B cell (primary cell): Measurements from ENCODE around the gene ZNF750. TPM values are rescaled to one million over a fixed set of nuclear protein-coding genes. Genes with fewer than 3 reads are reported as not detected.

ENCODE experiments used
- ATAC-seq: fragments of 200-7000 bp; cut with Tn5 transposase; one replicate; pipeline ENCODE4 v1.10.0; 2021; ENCODE audit warnings: low read depth, mild to moderate bottlenecking, moderate number of reproducible peaks, moderate library complexity
- CTCF ChIA-PET: fragments of 350-600 bp; sonication (Branson Sonifier 250); formaldehyde crosslinking; loops from one replicate; lab custom pipeline; 2021; ENCODE audit warnings: antibody characterized with exemption, inconsistent platforms; lab: Charles Lee
- POLR2A ChIA-PET: fragments of 350-600 bp; sonication (Branson Sonifier 250); formaldehyde crosslinking; loops from one replicate; lab custom pipeline; 2021; ENCODE audit warnings: antibody characterized with exemption; lab: Charles Lee
- DNase-seq: peaks from one replicate; pipeline ENCODE4 v3.0.0; 2013
- H2AFZ ChIP-seq: 2 replicates; pipeline ENCODE4 v1.6.1; 2012; ENCODE audit warnings: mild to moderate bottlenecking, low read depth, low read length; ENCODE audit not compliant: insufficient read depth, poor library complexity, severe bottlenecking
- H3K27ac ChIP-seq, 2 donors: 1 replicate in 1 of 2; 2 replicates in 1 of 2; pipeline ENCODE4 v1.5.1; 2012 to 2013; ENCODE audit warnings: low read length in 2 of 2, mild to moderate bottlenecking in 2 of 2, moderate library complexity in 1 of 2
- H3K27me3 ChIP-seq, 4 experiments: fragments of 200-600 bp in 1 of 4; sonication (generic) in 1 of 4; replicated peaks in 1 of 4; 1 replicate in 2 of 4; 2 replicates in 2 of 4; pipeline versions ENCODE4 v1.6.1 to v1.7.0; 2013 to 2016; ENCODE audit warnings: low read length in 3 of 4, mild to moderate bottlenecking in 2 of 4, mixed read lengths in 1 of 4, moderate library complexity in 1 of 4; ENCODE audit not compliant: insufficient read depth in 4 of 4, control insufficient read depth in 3 of 4; ENCODE audit errors: control extremely low read depth in 1 of 4
- H3K36me3 ChIP-seq, 2 experiments: replicated peaks in 1 of 2; 1 replicate in 1 of 2; 2 replicates in 1 of 2; pipeline versions ENCODE4 v1.6.1 to v1.7.1; 2013; ENCODE audit warnings: low read length in 1 of 2; ENCODE audit not compliant: insufficient read depth in 2 of 2, control insufficient read depth in 1 of 2; ENCODE audit errors: control extremely low read depth in 1 of 2, extremely low read depth in 1 of 2
- H3K4me1 ChIP-seq, 2 donors: fragments of 200-600 bp in 1 of 2; sonication (generic) in 1 of 2; 1 replicate in 1 of 2; 2 replicates in 1 of 2; pipeline versions ENCODE4 v1.5.1 to v1.6.1; 2013 to 2017; ENCODE audit warnings: low read length in 2 of 2; ENCODE audit not compliant: control insufficient read depth in 2 of 2, insufficient read depth in 2 of 2
- H3K4me2 ChIP-seq: replicated peaks from 2 replicates; pipeline ENCODE3; 2012; ENCODE audit warnings: mild to moderate bottlenecking, low read depth, low read length; ENCODE audit not compliant: poor library complexity, severe bottlenecking
- H3K4me3 ChIP-seq, 5 experiments: fragments of 200-600 bp in 1 of 5; sonication (generic) in 1 of 5; 1 replicate in 3 of 5; 2 replicates in 2 of 5; pipeline versions ENCODE4 v1.5.1 to v1.7.0; 2011 to 2016; ENCODE audit warnings: low read length in 4 of 5, mild to moderate bottlenecking in 4 of 5, low read depth in 2 of 5, control low read depth in 1 of 5, moderate library complexity in 1 of 5; ENCODE audit not compliant: insufficient read depth in 1 of 5; ENCODE audit errors: control extremely low read depth in 1 of 5, extremely low read depth in 1 of 5
- H3K79me2 ChIP-seq: fragments of 200-600 bp; sonication (generic); one replicate; pipeline ENCODE4 v1.6.0; 2016; ENCODE audit warnings: low read length; ENCODE audit not compliant: control insufficient read depth, insufficient read depth
- H3K9ac ChIP-seq: fragments of 200-600 bp; sonication (generic); 2 replicates; pipeline ENCODE4 v1.6.1; 2017; ENCODE audit warnings: mild to moderate bottlenecking, low read length, moderate library complexity
- H3K9me3 ChIP-seq, 3 donors: one replicate each; pipeline versions ENCODE4 v1.6.1 to v1.7.1; 2013; ENCODE audit warnings: low read length in 2 of 3; ENCODE audit not compliant: control insufficient read depth in 2 of 3, insufficient read depth in 1 of 3; ENCODE audit errors: control extremely low read depth in 1 of 3
- H4K20me1 ChIP-seq: 2 replicates; pipeline ENCODE4 v1.6.0; 2012; ENCODE audit warnings: mild to moderate bottlenecking, low read length; ENCODE audit not compliant: insufficient read depth, control insufficient read depth, poor library complexity, severe bottlenecking
- H3K27ac Mint-ChIP-seq: one replicate; pipeline ENCODE4 v1.8.0; 2021; ENCODE audit warnings: mixed read lengths
- H3K27me3 Mint-ChIP-seq: one replicate; pipeline ENCODE4 v1.8.0; 2021; ENCODE audit warnings: mixed read lengths
- H3K4me1 Mint-ChIP-seq: one replicate; pipeline ENCODE4 v1.8.0; 2021; ENCODE audit warnings: mixed read lengths
- H3K4me3 Mint-ChIP-seq: one replicate; pipeline ENCODE4 v1.8.0; 2021; ENCODE audit warnings: mixed read lengths
- H3K9me3 Mint-ChIP-seq: one replicate; pipeline ENCODE4 v1.8.0; 2022; ENCODE audit warnings: mixed read lengths; ENCODE audit not compliant: insufficient read depth
- EZH2 ChIP-seq: IDR thresholded peaks from 2 replicates; pipeline ENCODE4 v1.6.1; 2012; ENCODE audit warnings: borderline replicate concordance, low read depth, mild to moderate bottlenecking, moderate library complexity, low read length; ENCODE audit not compliant: insufficient read depth, poor library complexity, severe bottlenecking
- WGBS: methylation state at CpG from one replicate; pipeline ENCODE4 v1.1.5; 2013; ENCODE audit warnings: missing lambda C conversion rate; ENCODE audit not compliant: insufficient coverage; 5-methylcytosine and 5-hydroxymethylcytosine counted together
- intact Hi-C: fragments of 100-400 bp; cut with micrococcal nuclease; formaldehyde crosslinking; loops from one replicate; pipeline ENCODE4 v1.10.0; 2022
- polyA plus RNA-seq: library from polyadenylated mRNA; depleted of rRNA; stranded (reverse); fragments of >200 nt; gene quantifications from 2 replicates; pipeline ENCODE4 v1.2.3, GENCODE V29; 2012
- total RNA-seq, 2 donors: library from RNA; stranded (reverse); fragments of 120-200 nt in 1 of 2; gene quantifications; 1 replicate in 1 of 2; 2 replicates in 1 of 2; pipeline versions ENCODE4 v1.2.3 to v1.2.4, GENCODE V29; 2013 to 2022
- TF ChIP-seq, protein P1 (sequence below): fragments of 200-600 bp; IDR thresholded peaks from one replicate; pipeline ENCODE4 v1.8.0; 2022; ENCODE audit warnings: antibody characterized with exemption, mild to moderate bottlenecking

ZNF750 gene
- total and polyA plus RNA-seq, 2 donors (not counting 1 experiment from before 2014, with no cell fraction given) = not detected

DNA sequence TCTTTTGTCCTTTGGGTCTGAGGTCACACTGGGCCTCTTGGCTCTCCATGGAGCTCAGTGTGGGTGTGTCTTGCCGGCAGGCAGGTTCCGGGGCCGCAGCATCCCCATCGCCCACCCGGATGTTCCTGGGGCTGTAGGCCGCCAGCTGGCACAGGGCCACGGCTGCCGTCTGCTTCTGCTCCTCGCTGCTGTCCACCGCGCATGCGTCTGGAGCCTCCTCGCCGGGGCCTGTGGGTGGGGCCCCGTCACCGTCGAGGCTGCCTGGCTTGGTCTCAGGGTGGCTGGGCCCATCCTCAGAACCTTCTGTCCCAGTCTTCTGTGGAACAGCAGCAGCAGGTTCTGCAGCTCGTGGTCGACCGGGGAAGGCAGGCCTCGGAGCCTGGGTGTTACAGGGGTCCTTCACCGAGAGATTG, 9.6 kb downstream of the ZNF750 start:
- Mint-ChIP-seq H3K27me3 (no peaks in the 10 kb centered on the region), H3K9me3 (no peaks in the 10 kb centered on the region), H3K27ac (no peak overlapping the region), H3K4me1 (no peaks in the 10 kb centered on the region), H3K4me3 (no peak overlapping the region)
- Histone ChIP-seq H3K9me3 (no peaks in the 10 kb centered on the region), H3K36me3 (peaks cover 0 to 18% of the 10 kb centered on the region in 2 experiments), H3K9ac (no peak overlapping the region), H2AFZ (no peak overlapping the region), H3K27me3 (no peaks in the 10 kb centered on the region), H3K4me1 (no peaks in the 10 kb centered on the region), H3K4me3 (no peak overlapping the region), H3K4me2 (no peak overlapping the region), H3K79me2 (no peaks in the 10 kb centered on the region), H3K27ac (no peak overlapping the region), H4K20me1 (no peaks in the 10 kb centered on the region)
- WGBS = over 99% methylated on average over 22 of the region's 22 CpGs
- ATAC-seq (no peak), DNase-seq (no peak)
- TF ChIP-seq, protein P1, sequence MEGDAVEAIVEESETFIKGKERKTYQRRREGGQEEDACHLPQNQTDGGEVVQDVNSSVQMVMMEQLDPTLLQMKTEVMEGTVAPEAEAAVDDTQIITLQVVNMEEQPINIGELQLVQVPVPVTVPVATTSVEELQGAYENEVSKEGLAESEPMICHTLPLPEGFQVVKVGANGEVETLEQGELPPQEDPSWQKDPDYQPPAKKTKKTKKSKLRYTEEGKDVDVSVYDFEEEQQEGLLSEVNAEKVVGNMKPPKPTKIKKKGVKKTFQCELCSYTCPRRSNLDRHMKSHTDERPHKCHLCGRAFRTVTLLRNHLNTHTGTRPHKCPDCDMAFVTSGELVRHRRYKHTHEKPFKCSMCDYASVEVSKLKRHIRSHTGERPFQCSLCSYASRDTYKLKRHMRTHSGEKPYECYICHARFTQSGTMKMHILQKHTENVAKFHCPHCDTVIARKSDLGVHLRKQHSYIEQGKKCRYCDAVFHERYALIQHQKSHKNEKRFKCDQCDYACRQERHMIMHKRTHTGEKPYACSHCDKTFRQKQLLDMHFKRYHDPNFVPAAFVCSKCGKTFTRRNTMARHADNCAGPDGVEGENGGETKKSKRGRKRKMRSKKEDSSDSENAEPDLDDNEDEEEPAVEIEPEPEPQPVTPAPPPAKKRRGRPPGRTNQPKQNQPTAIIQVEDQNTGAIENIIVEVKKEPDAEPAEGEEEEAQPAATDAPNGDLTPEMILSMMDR = no peak
- TF ChIP-seq EZH2 = no peak
- intact Hi-C loops = no loop called here
- ChIA-PET CTCF (interaction anchor here (1.4 kb wide), 1 partner anchor 55 kb away, joined by 3 read pairs; no protein-coding TSS in a partner anchor), POLR2A (interaction anchor here (0.7 kb wide), 1 partner anchor 12 kb away, joined by 3 read pairs; no protein-coding TSS in a partner anchor)

DNA sequence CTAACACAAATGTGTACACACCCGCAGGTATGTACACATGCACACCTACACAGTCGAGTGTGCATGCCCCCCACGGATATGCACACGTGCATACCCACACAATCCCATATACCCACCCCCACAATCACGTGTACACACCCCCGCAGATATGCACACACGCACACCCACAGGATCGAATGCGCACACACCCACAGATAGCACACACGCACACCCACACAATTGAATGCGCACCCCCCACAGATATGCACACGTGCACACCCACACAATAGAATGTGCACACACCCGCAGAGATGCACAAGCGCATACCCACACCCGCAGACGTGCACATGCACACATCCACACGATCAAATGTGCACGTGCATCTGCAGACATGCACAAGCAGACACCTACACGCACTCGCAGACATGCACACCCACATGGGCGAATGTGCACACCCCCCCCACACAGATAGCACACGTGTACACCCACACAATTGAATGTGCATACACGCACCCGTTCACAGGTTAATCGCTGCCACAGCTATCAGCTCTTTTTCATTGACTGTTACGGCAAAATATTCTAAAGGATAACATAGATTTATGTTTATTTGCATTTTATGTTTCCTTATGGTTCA, 10.8 kb downstream of the ZNF750 start:
- DNase-seq (no peak), ATAC-seq (no peak)
- Histone ChIP-seq H3K36me3 (peaks cover 0 to 18% of the 10 kb centered on the region in 2 experiments), H3K4me1 (no peaks in the 10 kb centered on the region), H4K20me1 (no peaks in the 10 kb centered on the region), H3K4me3 (no peak overlapping the region), H3K4me2 (no peak overlapping the region), H2AFZ (no peak overlapping the region), H3K79me2 (no peaks in the 10 kb centered on the region), H3K27me3 (no peaks in the 10 kb centered on the region), H3K9me3 (no peaks in the 10 kb centered on the region), H3K27ac (no peak overlapping the region), H3K9ac (no peak overlapping the region)
- CTCF ChIA-PET = interaction anchor here (1.4 kb wide), 1 partner anchor 54 kb away, joined by 3 read pairs; no protein-coding TSS in a partner anchor
- TF ChIP-seq, protein P1 = no peak
- TF ChIP-seq EZH2 = no peak
- Mint-ChIP-seq H3K4me1 (no peaks in the 10 kb centered on the region), H3K4me3 (no peak overlapping the region), H3K27ac (no peak overlapping the region), H3K9me3 (no peaks in the 10 kb centered on the region), H3K27me3 (no peaks in the 10 kb centered on the region)
- intact Hi-C loops = no loop called here
- WGBS = 97% methylated on average over 21 of the region's 26 CpGs
- POLR2A ChIA-PET = no interaction called here
